HG03196 (cell line): ENCODE data around the gene ARL6.
A peak's percentile ranks its signal among the peaks of the same experiment; 100 is the strongest.
"Not testable (repeated sequence)": the region's sequence is repeated elsewhere in the genome, so short reads cannot be mapped to it uniquely, and the experiment has no call there.

Experiments
- ATAC-seq: cut with Tn5 transposase; IDR thresholded peaks from one replicate; pipeline ENCODE4 v1.9.1; 2021; ENCODE audit not compliant: unreplicated experiment

ARL6 gene

DNA sequence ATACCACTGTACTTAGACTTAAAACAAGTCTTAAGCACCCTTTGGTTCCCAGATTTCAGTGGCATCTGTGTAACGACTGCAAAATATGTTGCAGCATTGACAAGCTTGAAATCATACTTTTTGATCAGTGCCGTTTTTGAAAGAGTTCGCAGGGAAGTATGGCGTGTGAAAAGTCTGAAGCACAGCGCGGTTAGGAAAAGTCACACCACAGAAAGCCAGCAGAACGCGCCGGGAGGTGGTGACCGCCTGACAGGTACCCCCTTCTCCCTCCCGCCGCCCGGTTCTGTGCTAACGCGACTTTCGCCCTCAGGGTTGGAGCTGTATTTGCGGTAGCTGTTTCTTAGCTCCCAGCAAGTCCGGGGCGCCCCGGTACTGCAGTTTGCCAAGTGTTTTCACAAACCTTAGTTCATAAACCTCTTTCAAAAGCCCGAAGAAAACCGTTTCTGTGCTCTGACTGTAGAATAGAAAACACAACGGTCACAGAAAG is 56.8 kb downstream of the ARL6 start:
- peak; percentile 41 for ATAC-seq

DNA sequence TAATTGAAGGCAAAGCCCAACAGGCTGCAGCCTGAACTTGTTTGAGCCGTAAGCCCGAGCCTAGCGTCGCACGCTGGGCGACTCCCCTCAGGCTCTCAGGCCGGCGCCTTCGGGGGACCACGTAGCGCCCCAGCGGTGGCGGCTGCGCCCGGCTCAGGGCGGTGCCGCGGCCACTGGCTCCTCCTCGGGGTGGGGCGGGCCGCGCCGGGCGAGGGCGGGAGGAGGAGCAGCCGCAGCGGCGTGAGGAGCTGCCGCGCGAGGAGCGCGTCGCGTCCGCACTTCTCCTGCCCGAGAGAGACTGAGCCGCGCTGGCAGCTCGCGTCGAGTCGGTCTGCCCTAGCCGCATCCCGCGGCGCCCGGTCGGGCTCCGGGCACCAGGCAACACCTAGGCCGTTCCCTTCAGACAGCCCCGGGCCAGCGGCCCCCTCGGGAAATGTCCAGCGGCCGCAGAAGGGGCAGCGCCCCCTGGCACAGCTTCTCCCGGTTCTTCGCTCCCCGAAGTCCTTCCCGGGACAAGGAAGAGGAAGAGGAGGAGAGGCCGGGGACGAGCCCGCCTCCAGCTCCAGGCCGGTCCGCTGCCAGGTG is 57.3 kb downstream of the ARL6 start, which contains the start of gene CRYBG3:
CRYBG3 (plus strand) TSS at position 238 of the 585 bp plus-strand sequence; CDS start at position 434, 196 bp downstream.
- ATAC-seq, result peak; percentile 99

DNA sequence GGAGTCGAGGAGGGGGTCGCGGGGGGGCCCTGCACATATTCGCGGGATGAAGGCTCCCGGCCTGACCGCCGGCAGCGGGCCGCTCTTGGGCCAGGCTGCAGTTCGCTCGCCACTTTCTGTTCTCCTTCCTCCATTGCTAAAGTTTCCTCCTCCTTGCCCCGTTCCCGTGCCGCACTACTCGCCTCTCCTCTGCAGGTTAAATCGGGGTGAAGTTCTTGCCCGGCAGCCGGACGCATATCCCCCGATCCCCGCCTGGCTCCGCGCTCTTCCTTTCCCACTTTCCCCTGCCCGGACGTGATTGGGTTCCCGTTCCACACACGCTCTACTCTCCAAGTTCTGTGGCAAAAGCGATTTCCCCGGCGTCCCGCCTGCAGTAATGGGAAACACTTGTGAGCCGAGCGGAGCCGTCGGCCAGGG is 57.8 kb downstream of the ARL6 start:
- peak; percentile 19 for ATAC-seq

DNA sequence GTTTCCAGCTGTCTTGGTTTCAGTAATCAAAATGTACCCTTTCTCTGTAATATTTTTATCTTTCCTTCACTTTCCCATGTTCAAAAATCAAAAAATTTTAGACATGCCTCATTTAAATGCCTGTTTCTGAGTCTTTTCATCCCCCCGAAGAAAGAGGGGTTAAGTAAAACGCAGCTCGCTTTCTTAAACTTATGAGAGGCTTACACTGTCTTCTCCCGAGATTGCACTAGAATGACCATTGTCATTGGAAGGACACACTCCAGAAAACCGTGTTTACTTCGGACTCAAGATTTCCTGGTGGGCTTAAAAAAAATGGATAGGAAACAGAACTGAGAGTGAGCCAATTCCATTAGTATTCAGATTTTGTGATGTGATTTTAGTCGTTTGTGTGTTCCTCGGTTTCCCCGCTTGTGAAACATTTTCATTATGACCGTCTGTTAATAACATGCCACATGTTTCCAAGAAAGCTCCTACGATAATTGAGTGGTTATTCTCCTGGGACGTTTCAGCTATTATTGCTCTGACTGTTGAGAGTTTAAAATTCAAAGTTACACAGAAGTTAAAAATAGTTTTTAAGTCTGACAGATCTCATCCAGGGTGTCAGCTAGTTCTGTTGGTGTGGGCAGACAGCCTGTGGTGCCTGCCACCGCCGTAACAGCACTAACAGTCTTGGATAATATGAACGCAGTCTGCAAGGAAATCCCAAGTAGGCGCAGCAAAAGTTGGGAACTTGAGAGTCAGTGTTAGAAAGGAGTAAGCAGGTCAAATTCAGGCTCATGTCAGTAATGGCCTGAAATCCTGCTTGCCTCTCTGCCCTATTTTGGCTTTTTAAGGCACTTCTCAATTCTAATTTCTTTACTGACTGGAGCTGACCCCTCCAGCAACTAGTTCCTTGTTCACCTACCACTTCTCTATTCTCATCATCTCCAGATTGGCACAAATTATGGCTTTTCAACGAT is 58.8 kb downstream of the ARL6 start:
- ATAC-seq, result no peak

DNA sequence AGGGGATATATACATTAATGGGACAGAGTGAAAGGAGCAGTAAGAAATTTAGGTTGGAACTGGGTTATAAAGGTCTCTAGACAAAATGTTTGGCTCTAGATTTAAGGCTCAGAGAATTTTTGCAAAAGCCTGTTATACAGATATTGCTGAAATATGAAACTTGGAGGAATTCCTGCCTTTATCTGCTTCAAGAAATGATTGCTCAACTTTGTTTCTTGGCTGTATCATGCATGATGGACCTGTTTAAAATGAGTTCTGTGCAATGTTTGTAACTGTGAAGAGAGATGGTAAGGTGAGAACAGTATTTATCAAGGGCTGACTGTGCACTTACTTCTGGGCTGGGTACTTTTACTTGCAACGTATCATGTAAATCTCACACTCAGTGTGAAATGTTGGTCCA is 60.5 kb downstream of the ARL6 start:
- no peak for ATAC-seq

DNA sequence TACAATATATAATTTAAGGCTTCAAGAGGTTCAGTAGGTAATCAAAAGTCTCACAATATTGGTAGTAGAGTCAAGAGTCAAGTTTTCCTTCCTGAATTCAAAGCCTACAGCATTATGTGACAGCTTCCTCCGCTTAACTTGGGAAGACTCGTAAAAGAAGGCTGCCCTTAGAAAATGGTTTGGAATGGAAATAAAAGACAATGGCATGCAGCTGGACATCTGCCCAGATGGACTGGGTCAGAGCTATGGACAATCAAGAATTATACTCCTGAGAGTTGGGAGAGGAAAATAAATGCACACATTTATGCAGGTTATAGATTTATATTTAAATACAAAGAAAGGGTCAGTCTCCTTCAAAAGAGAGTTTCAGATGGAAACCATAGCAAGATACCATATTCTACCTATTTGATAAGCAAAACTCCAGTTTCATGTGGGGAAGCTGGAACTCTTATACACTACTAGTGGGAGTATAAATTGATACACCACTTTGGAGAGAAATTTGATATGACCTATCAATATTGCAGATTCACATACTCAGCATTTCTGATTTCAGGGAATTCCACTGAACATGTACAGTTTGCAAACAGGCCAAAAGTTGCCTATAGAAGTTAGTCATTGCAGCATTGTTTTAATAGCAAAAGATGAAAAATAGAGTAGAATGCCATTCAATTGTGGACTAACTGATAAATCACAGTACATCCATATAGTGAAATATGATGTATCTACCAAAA is 63.3 kb downstream of the ARL6 start:
- ATAC-seq, result no peak

DNA sequence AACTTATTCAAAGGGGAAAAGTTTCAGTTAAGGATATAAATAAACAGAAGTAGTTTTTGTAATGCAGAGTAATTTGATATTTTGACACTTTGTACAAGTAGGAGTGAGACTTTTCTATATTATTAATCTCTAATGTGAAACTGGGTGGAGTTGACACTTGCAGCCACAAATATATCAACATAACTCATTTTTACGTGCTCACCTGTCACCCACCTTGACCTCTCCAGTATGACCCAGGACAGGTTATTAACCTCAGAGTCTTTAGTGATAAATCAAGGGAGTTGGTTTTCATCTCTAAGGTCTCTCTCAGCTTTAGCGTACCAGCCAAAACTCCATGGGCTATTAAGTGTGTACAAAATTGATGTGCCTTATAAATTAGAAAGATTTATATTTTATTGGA is 64.6 kb downstream of the ARL6 start:
- ATAC-seq, result no peak

DNA sequence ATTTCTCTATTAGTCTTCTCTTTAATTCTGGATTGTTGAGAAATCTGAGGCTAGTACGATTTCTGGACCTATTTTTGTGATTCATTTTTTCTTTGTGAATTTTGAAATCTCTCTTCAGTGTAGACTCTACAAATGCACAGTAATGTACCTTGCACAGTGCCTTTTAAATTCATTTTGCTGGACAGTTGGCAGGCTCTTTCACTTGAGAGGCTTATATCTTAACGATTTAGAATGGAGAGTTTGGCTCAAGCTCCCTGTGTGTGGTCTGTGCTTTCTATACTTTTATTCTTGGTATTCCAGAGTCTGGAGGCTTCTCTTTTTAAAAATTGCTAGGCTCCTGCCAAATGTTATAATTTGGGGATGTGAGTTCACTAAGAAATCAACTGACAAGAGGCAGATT is 66.1 kb downstream of the ARL6 start:
- no peak for ATAC-seq

DNA sequence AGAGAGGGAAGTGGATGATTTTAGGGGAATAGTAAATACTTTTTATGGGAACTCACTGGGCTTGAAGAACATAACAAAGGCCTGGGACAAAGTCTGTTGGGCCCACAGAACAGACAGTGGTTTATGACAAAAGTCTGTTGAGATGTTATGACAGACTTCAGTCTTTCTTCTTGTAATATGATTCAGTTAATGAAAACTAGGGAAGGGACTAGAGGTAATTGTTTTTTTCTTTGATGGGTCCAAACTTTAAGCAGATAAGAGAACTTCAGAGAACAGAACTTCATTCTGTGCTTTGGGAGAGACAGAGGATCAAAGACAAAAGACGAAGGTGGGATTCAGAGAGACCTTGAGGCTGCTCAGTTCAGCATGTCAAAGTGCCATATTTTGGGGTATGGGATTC is 66.6 kb downstream of the ARL6 start:
- no peak for ATAC-seq

DNA sequence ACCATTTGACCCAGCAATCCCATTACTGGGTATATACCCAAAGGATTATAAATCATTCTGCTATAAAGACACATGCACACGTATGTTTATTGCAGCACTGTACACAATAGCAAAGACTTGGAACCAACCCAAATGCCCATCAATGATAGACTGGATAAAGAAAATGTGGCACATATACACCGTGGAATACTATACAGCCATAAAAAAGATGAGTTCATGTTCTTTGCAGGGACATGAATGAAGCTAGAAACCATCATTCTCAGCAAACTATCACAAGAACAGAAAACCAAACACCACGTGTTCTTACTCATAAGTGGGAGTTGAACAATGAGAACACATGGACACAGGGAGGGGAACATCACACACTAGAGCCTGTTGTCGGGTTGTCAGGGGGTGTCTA is 68.6 kb downstream of the ARL6 start:
- ATAC-seq, result not testable (repeated sequence)

DNA sequence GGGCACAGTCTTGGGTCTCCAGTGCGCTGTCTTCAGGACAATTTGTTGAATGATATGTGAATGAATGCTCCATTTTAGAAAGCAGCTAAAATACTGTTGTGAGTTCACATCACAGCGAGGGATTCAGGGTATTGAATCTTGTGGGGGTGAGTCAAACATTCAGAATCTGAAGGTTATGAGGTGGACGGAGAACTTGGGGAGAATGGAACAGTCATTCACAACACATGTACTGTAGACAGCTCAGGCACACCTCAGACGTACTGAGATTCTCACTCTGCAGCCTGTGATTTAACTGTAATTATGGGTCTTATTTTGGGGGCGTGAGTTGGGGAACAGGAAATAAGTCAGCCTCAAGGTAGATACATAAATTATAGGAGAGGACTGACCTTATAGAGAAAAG is 71.2 kb downstream of the ARL6 start:
- no peak for ATAC-seq

DNA sequence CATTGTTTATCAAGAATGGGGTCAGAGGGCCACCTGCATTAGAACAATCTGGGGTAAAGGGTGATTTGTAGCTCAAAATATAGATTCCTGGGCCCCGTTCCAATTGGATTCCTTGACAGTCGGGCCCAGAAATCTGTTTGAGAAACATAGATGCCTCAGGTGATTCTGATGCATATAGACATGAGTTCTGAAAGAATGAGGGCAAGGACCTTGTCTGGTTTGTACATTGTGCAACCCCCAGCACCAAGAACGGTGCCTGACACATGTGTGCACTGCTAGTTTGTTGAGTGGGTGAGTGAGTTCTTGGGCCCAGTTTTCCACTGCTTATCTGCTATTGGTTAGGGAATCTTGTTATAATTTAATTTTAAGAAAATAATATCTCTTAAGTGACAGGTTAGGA is 73.8 kb downstream of the ARL6 start:
- no peak for ATAC-seq

DNA sequence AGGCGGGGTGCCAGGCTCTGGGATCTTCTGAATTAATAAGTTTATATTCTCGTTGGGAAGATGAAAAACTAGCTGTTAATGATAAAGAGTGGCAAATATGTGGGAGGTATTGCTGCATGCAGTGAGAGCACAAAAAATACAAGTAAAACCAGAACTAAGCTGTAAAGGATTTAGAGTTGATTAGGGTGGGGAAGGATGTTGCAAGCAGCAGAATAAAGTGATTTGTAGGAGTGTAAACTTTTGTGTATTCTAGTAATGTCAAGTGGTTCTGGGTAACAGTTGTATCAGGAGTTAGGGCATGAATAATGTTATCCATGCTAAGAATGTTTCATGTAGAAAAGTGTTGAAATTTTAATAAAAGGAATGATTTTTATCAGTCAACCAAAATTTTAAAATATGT is 75.4 kb downstream of the ARL6 start:
- ATAC-seq, result no peak

DNA sequence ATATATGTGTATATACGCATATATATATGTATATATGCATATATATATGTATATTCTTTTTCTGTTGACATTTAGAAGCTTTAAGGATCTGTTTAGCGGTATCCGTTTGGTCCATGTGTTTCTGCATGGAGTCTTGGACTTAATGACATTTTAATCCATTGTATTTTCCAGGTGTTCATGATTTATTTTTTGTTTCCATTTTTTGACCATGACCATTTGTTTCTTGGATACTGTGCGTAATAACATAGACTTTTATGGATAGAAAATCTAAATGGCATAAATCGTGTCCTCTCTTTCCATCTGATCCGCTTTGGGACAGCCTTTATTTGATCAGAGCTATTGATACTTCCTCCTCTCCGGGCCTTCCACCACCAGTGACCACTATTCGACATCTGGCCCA is 76.7 kb downstream of the ARL6 start:
- ATAC-seq, result no peak

DNA sequence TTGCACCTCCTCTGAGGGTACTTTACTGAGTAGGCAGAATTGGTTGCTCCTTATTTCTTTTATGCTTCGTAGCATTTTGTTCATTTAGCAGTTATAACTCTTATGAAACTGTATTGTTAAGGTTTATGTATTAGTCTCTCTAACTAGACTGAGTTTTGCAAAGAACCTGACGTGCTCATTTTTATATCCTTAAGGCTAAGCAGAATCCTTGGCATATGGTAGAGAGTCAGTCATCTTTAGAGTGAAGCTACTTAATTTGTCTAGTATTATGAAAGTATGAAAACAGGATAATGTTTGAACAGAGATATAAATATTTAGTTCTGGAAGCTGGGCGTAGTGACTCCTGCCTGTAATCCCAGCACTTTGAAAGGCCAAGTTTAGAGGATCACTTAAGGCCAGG is 77.4 kb downstream of the ARL6 start:
- ATAC-seq, result no peak

DNA sequence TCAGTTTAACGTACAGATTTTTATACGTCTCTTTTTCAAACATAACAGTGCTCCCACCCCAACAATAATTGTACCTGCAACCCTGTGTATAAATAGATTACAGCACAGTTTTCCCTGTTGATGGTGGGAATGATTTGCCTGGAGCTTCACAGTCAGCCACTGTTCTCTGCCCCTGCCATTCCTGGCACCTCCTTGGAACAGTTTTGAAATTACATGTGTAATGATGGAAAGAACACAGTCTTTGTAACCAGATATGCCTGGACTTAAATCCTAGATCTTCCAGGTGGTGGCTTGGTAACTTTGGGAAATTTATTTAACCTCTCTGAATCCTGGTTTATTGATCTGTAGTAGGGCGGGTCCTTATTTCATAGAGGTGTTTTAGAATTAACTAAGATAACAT is 84.2 kb downstream of the ARL6 start:
- ATAC-seq, result no peak
